Trophoblast cell (in vitro differentiated cells and primary cell): Measurements from ENCODE around the gene NOP53.
"Not testable (repeated sequence)": the region's sequence is repeated elsewhere in the genome, so short reads cannot be mapped to it uniquely, and the experiment has no call there.

Source experiments
- DNase-seq, 2 donors: peaks; one replicate each; pipeline ENCODE4 v3.0.0-alpha.2; 2016
- H2AFZ ChIP-seq: 2 replicates; pipeline ENCODE4 v1.6.1; 2013; ENCODE audit warnings: low read length, moderate library complexity, mild to moderate bottlenecking; ENCODE audit not compliant: insufficient read depth, poor library complexity
- H2AK5ac ChIP-seq: 2 replicates; pipeline ENCODE4 v1.6.1; 2013; ENCODE audit warnings: mild to moderate bottlenecking, low read length
- H2BK120ac ChIP-seq: 2 replicates; pipeline ENCODE4 v1.6.1; 2013; ENCODE audit warnings: low read length, mild to moderate bottlenecking, moderate library complexity; ENCODE audit not compliant: insufficient read depth, poor library complexity
- H2BK12ac ChIP-seq: 2 replicates; pipeline ENCODE4 v1.6.1; 2013; ENCODE audit warnings: mild to moderate bottlenecking, low read length, moderate library complexity
- H2BK5ac ChIP-seq: 2 replicates; pipeline ENCODE4 v1.6.1; 2013; ENCODE audit warnings: low read length, low read depth, moderate library complexity, mild to moderate bottlenecking; ENCODE audit not compliant: poor library complexity
- H3K14ac ChIP-seq: 2 replicates; pipeline ENCODE4 v1.6.1; 2013; ENCODE audit warnings: mild to moderate bottlenecking, low read length
- H3K18ac ChIP-seq: 2 replicates; pipeline ENCODE4 v1.6.1; 2013; ENCODE audit warnings: mild to moderate bottlenecking, low read length
- H3K23ac ChIP-seq: 2 replicates; pipeline ENCODE4 v1.6.1; 2013; ENCODE audit warnings: low read length
- H3K27ac ChIP-seq: 2 replicates; pipeline ENCODE4 v1.5.1; 2013; ENCODE audit warnings: low read depth, mild to moderate bottlenecking, inconsistent platforms, low read length, moderate library complexity
- H3K27me3 ChIP-seq: 2 replicates; pipeline ENCODE4 v1.6.1; 2013; ENCODE audit warnings: inconsistent platforms, mild to moderate bottlenecking, low read length, moderate library complexity; ENCODE audit not compliant: insufficient read depth
- H3K36me3 ChIP-seq, 2 experiments: 1 replicate in 1 of 2; 2 replicates in 1 of 2; pipeline ENCODE4 v1.6.1; 2013; ENCODE audit warnings: low read length in 2 of 2, mild to moderate bottlenecking in 2 of 2, moderate library complexity in 1 of 2; ENCODE audit not compliant: insufficient read depth in 2 of 2, control insufficient read depth in 1 of 2
- H3K4ac ChIP-seq: 2 replicates; pipeline ENCODE4 v1.6.1; 2013; ENCODE audit warnings: low read depth, mild to moderate bottlenecking, low read length, moderate library complexity
- H3K4me1 ChIP-seq, 2 experiments: 1 replicate in 1 of 2; 2 replicates in 1 of 2; pipeline ENCODE4 v1.6.1; 2013; ENCODE audit warnings: low read length in 2 of 2, mild to moderate bottlenecking in 2 of 2, moderate library complexity in 1 of 2; ENCODE audit not compliant: insufficient read depth in 2 of 2, control insufficient read depth in 1 of 2
- H3K4me2 ChIP-seq: 2 replicates; pipeline ENCODE4 v1.6.1; 2013; ENCODE audit warnings: inconsistent platforms, mild to moderate bottlenecking, low read length, moderate library complexity
- H3K4me3 ChIP-seq: 2 replicates; pipeline ENCODE4 v1.5.1; 2013; ENCODE audit warnings: mild to moderate bottlenecking, low read depth, low read length, inconsistent platforms
- H3K79me1 ChIP-seq: one replicate; pipeline ENCODE4 v1.6.1; 2013; ENCODE audit warnings: low read length
- H3K79me2 ChIP-seq: 2 replicates; pipeline ENCODE4 v1.6.1; 2013; ENCODE audit warnings: low read length, mild to moderate bottlenecking; ENCODE audit not compliant: control insufficient read depth, insufficient read depth, poor library complexity
- H3K9ac ChIP-seq: 2 replicates; pipeline ENCODE4 v1.6.1; 2013; ENCODE audit warnings: mild to moderate bottlenecking, low read length
- H3K9me3 ChIP-seq: 2 replicates; pipeline ENCODE4 v1.6.1; 2013; ENCODE audit warnings: low read depth, mild to moderate bottlenecking, control low read depth, inconsistent platforms, low read length; ENCODE audit not compliant: insufficient read depth
- H4K12ac ChIP-seq: 2 replicates; pipeline ENCODE4 v1.6.1; 2013; ENCODE audit warnings: low read depth, mild to moderate bottlenecking, low read length, moderate library complexity
- H4K8ac ChIP-seq: 2 replicates; pipeline ENCODE4 v1.6.1; 2013; ENCODE audit warnings: low read depth, mild to moderate bottlenecking, low read length, moderate library complexity
- H4K91ac ChIP-seq: one replicate; pipeline ENCODE4 v1.6.1; 2013; ENCODE audit warnings: low read depth, mild to moderate bottlenecking, low read length, moderate library complexity
- WGBS: extraction: QIAGEN DNeasy Blood & Tissue Kit; methylation state at CpG from one replicate; pipeline ENCODE4 v1.1.7; 2013; ENCODE audit warnings: missing lambda C conversion rate; ENCODE audit not compliant: insufficient read length, insufficient coverage; ENCODE audit errors: extremely low coverage; 5-methylcytosine and 5-hydroxymethylcytosine counted together

NOP53 gene

DNA sequence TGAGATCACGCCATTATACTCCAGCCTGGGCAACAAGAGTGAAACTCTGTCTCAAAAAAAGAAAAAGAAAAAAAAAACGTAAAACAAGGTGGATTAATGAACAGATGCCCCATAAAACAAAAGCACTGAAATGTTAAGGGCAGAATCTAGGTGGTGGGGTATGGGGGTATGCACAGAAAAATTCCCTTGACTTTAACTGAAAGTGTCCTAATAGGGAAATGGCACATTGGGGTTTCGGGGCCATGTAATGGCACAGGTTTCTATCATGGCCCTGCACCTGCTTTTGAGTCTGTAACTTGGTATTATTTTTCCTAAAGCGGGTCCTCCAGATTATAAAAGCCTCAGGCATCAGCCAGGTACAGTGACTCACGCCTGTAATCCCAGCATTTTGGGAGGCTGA, 16.2 kb downstream of the NOP53 start:
- Histone ChIP-seq H3K36me3 (peaks cover 14 to 26% of the 10 kb centered on the region in 2 experiments), H2AK5ac (no peak overlapping the region), H3K4me2 (no peak overlapping the region), H2AFZ (no peak overlapping the region), H3K4ac (no peak overlapping the region), H3K27ac (no peak overlapping the region), H2BK12ac (no peak overlapping the region), H3K79me1 (no peaks in the 10 kb centered on the region), H3K14ac (no peak overlapping the region), H3K18ac (no peak overlapping the region), H3K9me3 (peaks cover 3% of the 10 kb centered on the region), H3K79me2 (no peaks in the 10 kb centered on the region), H4K91ac (no peak overlapping the region), H3K23ac (no peak overlapping the region), H4K8ac (no peak overlapping the region), H3K27me3 (no peaks in the 10 kb centered on the region), H2BK5ac (no peak overlapping the region), H3K4me3 (no peak overlapping the region), H3K4me1 (no peaks in the 10 kb centered on the region), H3K9ac (no peak overlapping the region), H2BK120ac (no peak overlapping the region), H4K12ac (no peak overlapping the region)
- DNase-seq: peak in 1 of 2 donors; percentile 39
- WGBS: no CpG with 5 or more reads among the region's 5 CpGs

GRCh38 chr19:47762151-47762550, 16.8 kb downstream of the NOP53 start:
- H2AFZ ChIP-seq: no peak overlapping the region
- no peak overlapping the region for H3K4me2 ChIP-seq
- WGBS: no CpG with 5 or more reads among the region's 3 CpGs
- H2BK5ac ChIP-seq: no peak overlapping the region
- no peak overlapping the region for H3K27ac ChIP-seq
- H3K79me2 ChIP-seq: no peaks in the 10 kb centered on the region
- no peak overlapping the region for H3K4ac ChIP-seq
- H3K4me1 ChIP-seq: no peaks in the 10 kb centered on the region
- DNase-seq: no peak
- no peak overlapping the region for H4K12ac ChIP-seq
- H4K91ac ChIP-seq: no peak overlapping the region
- no peak overlapping the region for H2BK12ac ChIP-seq
- H2BK120ac ChIP-seq: no peak overlapping the region
- peaks cover 8 to 20% of the 10 kb centered on the region in 2 experiments for H3K36me3 ChIP-seq
- H4K8ac ChIP-seq: no peak overlapping the region
- no peak overlapping the region for H3K4me3 ChIP-seq
- no peaks in the 10 kb centered on the region for H3K27me3 ChIP-seq
- H3K9me3 ChIP-seq: peaks cover 4% of the 10 kb centered on the region
- H3K9ac ChIP-seq: no peak overlapping the region
- H3K79me1 ChIP-seq: no peaks in the 10 kb centered on the region
- no peak overlapping the region for H3K18ac ChIP-seq
- no peak overlapping the region for H3K14ac ChIP-seq
- no peak overlapping the region for H2AK5ac ChIP-seq
- no peak overlapping the region for H3K23ac ChIP-seq

- Histone ChIP-seq H3K79me2 (no peaks in the 10 kb centered on the region), H3K4me3 (no peak overlapping the region), H3K27ac (no peak overlapping the region), H3K14ac (no peak overlapping the region), H2BK5ac (no peak overlapping the region), H4K8ac (no peak overlapping the region), H3K4ac (no peak overlapping the region), H3K23ac (no peak overlapping the region), H3K9me3 (peaks cover 4% of the 10 kb centered on the region), H4K12ac (no peak overlapping the region), H2BK120ac (no peak overlapping the region), H3K36me3 (peaks cover 2 to 14% of the 10 kb centered on the region in 2 experiments), H3K18ac (no peak overlapping the region), H4K91ac (no peak overlapping the region), H3K27me3 (no peaks in the 10 kb centered on the region), H2AK5ac (no peak overlapping the region), H3K4me1 (no peaks in the 10 kb centered on the region), H2BK12ac (no peak overlapping the region), H3K79me1 (no peaks in the 10 kb centered on the region), H3K4me2 (no peak overlapping the region), H3K9ac (no peak overlapping the region), H2AFZ (no peak overlapping the region)
- peak; percentile 19 to 45 for DNase-seq
- no CpG with 5 or more reads among the region's 18 CpGs for WGBS
Observed at GRCh38 chr19:47762615-47763308, 17.4 kb downstream of the NOP53 start.

DNA sequence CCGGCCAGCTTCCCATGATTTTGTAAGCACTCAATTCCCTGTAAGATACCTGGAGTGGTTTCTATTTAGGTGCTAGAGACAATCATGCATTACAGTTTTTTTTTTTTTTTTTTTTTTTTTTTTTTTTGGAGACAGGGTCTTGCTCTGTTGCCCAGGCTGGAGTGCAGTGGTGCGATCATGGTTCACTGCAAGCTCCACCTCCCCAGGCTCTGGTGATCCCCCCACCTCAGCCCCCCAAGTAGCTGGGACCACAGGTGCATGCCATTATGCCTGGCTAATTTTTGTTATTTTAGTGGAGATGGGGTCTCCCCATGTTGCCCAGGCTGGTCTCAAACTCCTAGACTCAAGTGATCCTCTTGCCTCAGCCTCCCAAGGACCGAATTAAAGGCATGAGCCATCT, 19.4 kb downstream of the NOP53 start:
- not testable (repeated sequence) for DNase-seq, H4K91ac ChIP-seq, H3K18ac ChIP-seq, H4K12ac ChIP-seq, H3K27me3 ChIP-seq, H3K4me1 ChIP-seq, H3K4me2 ChIP-seq, H3K9ac ChIP-seq, H3K23ac ChIP-seq, H2AK5ac ChIP-seq, H2BK120ac ChIP-seq, H2BK12ac ChIP-seq, H3K27ac ChIP-seq, H3K79me1 ChIP-seq, H2AFZ ChIP-seq, H3K14ac ChIP-seq, H3K4me3 ChIP-seq, H3K9me3 ChIP-seq, H3K36me3 ChIP-seq, H4K8ac ChIP-seq, H3K79me2 ChIP-seq, H2BK5ac ChIP-seq, H3K4ac ChIP-seq
- no CpG with 5 or more reads among the region's 3 CpGs for WGBS
